ENCODE measurements around the gene RAPGEF1.

Gene RAPGEF1

GRCh38 chr9:131748411-131748955 lies 8.6 kb upstream of the RAPGEF1 start:
- in situ Hi-C loops (cut with MboI; ENCODE audit: low sequenced_read_pairs): loop anchor here (10.0 kb wide), 1 partner anchor 394 kb away; no protein-coding TSS in a partner anchor

GRCh38 chr9:131747352-131747751 lies 7.5 kb upstream of the RAPGEF1 start:
- in situ Hi-C loops (cut with MboI; ENCODE audit: low sequenced_read_pairs): loop anchor here (10.0 kb wide), 1 partner anchor 393 kb away; no protein-coding TSS in a partner anchor

DNA sequence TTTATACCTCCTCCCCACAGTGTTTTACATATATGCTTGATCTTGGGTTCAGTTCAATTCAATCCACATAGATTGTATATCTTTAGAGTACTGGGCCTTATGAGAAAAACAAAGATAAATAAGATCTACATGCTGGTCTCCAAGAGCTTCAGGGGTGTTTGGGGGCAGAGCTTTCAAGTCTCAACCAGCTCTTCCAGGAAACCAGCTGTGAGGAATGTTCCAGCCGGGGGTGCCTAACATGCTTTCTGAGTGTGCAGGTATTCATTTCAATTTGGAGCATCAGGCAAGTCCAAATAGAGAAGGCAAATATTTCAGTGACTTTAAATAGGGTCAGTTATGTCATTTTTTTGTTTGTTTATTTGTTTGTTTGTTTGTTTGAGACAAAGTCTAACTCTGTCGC lies 5.7 kb upstream of the RAPGEF1 start:
- in situ Hi-C loops (cut with MboI; ENCODE audit: low sequenced_read_pairs): loop anchor here (10.0 kb wide), 1 partner anchor 391 kb away; no protein-coding TSS in a partner anchor

- in situ Hi-C loops (cut with MboI; ENCODE audit: low sequenced_read_pairs): loop anchor here (5.0 to 10.0 kb wide), 2 partner anchors 152 to 390 kb away; no protein-coding TSS in a partner anchor
Measured at GRCh38 chr9:131744720-131745201, 4.9 kb upstream of the RAPGEF1 start.

DNA sequence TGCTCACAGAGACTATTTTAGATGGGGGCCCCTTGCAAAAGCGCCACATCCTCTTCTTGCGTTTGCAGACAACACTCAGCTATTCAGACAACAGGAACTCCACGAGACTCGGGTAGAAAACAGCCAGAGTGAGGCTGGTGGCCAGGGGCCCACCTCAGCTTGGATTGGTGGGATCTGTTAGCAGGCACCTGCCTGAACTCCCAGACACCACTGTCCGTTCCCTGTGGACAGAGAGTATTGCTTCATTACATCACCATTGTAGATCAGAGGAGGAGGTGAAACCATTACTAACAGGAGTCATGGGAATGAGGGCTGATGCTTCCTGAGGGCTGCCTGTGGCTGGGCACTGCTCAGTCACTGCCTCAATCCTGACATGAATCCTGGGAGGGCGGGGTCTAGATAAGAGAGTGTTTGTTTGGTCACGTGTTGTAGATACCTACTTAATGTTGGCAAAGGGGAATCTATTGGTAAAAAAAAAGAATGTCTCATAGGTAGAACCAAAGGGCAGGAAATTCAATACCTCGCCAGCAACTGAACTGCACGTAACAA lies 4.4 kb upstream of the RAPGEF1 start:
- in situ Hi-C loops (cut with MboI; ENCODE audit: low sequenced_read_pairs): loop anchor here (5.0 to 10.0 kb wide), 2 partner anchors 152 to 389 kb away; no protein-coding TSS in a partner anchor

- in situ Hi-C loops (cut with MboI; ENCODE audit: low sequenced_read_pairs): loop anchor here (5.0 to 10.0 kb wide), 2 partner anchors 151 to 389 kb away; no protein-coding TSS in a partner anchor
Measured at GRCh38 chr9:131743501-131743900, 3.6 kb upstream of the RAPGEF1 start.

DNA sequence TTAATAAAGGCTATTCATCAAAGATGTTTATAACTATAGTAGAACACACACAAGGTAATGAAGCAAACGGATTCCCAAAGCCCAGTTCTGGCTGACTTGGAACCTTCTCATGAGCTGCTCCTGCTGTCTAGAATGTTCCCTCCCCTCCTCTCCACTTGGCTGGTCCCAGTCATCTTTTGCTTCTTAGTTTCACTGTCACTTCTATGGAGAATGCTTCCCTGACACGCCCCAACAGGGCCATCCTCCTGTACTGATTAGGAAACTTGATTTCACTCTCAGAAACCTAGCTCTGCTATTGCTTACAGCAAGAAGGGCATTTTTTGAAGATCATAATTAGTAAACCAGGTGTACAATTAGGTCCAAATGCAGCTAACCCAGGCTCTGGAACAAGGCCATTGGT lies 3.2 kb upstream of the RAPGEF1 start:
- in situ Hi-C loops (cut with MboI; ENCODE audit: low sequenced_read_pairs): loop anchor here (5.0 to 10.0 kb wide), 2 partner anchors 151 to 388 kb away; no protein-coding TSS in a partner anchor

DNA sequence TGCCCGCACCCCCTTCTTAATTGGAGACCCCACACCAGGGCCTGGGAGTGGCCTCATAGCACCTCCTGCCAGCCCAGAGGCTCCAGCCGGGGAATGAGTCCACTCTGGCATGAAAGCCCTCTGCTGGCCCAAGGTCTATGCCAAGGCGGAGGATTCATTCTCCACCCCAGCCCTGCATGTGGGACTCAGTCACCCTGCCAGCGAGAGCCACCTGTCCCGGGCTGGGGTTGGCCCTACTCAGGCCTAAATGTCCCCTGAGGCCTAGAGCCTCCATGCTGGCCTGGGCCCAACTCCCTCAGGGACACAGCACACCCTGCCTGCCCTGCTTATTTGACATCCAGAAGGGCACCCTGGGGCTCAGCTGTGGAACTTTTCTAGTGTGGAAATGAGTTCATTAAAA lies 1.0 kb upstream of the RAPGEF1 start:
- in situ Hi-C loops (cut with MboI; ENCODE audit: low sequenced_read_pairs): loop anchor here (5.0 to 10.0 kb wide), 2 partner anchors 149 to 386 kb away; no protein-coding TSS in a partner anchor

GRCh38 chr9:131739133-131739958 lies 530 bp downstream of the RAPGEF1 start:
- in situ Hi-C loops (cut with MboI; ENCODE audit: low sequenced_read_pairs): no loop called here

- in situ Hi-C loops (cut with MboI; ENCODE audit: low sequenced_read_pairs): no loop called here
Measured at GRCh38 chr9:131738293-131739132, 1.4 kb downstream of the RAPGEF1 start.

- in situ Hi-C loops (cut with MboI; ENCODE audit: low sequenced_read_pairs): no loop called here
Measured at GRCh38 chr9:131737426-131737825, 2.5 kb downstream of the RAPGEF1 start.

DNA sequence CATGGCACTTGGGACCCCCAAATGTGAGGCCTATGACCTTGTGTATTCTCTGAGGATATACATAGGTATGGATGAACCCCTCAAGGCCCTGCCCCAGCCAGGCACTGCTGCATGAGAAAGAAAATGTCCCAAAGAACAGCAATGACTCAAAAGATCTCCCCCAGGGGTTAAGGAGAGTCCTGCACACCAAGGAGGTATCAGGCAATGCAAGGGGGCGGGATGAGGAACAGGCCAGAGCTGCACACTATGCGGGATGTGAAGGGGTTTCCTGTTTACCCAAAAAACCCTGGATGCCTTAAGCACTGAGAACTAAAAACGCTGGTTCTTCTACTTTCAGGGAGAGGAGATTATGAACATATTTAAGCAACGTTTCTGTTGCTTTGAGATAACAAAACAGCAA lies 3.4 kb downstream of the RAPGEF1 start:
- in situ Hi-C loops (cut with MboI; ENCODE audit: low sequenced_read_pairs): no loop called here

- in situ Hi-C loops (cut with MboI; ENCODE audit: low sequenced_read_pairs): no loop called here
Measured at GRCh38 chr9:131735238-131736128, 4.4 kb downstream of the RAPGEF1 start.

GRCh38 chr9:131734781-131735180 lies 5.1 kb downstream of the RAPGEF1 start:
- in situ Hi-C loops (cut with MboI; ENCODE audit: low sequenced_read_pairs): no loop called here

- in situ Hi-C loops (cut with MboI; ENCODE audit: low sequenced_read_pairs): no loop called here
Measured at GRCh38 chr9:131734165-131734610, 5.7 kb downstream of the RAPGEF1 start.

DNA sequence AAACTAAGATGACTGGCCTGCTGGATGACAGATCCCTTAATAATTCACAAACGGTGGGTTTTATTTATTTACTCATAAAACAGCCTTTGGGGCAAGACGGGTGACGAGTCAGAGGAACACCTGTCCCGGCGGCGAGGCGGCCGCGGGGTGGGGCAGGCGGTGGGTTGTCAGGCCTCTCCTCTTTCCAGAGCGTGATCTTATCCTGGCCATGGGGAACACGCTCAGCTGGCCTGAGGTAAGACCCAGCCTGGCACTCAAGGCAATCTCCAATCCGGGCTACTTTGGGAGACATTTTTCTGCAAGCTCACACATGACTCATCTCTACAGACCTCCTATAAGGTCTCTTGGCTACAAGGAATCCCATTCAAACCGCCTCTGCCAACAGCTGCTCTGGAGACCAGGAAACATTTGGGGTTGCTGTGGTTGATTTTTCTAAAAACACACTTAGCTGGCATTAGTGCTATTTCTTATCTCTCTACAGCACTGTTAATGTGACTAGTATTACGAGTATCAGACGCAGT lies 6.3 kb downstream of the RAPGEF1 start:
- in situ Hi-C loops (cut with MboI; ENCODE audit: low sequenced_read_pairs): no loop called here

DNA sequence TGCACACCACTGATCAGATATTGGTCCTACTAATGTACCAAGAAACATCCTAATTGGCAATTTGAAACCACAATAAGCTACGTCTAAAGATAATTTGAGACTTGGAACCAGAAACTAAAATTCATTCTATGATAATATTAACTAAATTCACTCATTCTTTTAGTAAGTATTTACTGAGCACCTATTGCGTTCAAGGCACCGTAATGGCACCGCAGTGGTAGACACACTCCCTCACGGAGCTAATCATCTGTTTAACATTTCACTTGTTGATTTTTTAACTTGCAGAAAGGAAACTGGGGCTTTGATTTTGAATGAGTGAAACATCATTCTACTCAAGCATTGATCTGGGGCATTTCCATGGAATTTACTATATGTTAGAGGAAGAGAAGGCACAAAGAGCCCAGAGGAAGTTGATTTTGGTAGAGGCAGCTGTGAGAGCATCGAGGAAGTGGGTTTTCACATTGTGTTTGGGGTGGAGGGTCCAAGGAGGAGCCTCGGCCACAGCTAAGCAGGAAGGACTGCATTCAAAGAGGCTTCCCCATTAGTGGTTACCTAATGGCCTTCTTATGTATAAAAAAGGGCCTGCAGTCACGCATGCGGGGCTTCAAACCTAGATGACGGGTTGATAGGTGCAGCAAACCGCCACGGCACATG lies 7.1 kb downstream of the RAPGEF1 start:
- in situ Hi-C loops (cut with MboI; ENCODE audit: low sequenced_read_pairs): no loop called here

DNA sequence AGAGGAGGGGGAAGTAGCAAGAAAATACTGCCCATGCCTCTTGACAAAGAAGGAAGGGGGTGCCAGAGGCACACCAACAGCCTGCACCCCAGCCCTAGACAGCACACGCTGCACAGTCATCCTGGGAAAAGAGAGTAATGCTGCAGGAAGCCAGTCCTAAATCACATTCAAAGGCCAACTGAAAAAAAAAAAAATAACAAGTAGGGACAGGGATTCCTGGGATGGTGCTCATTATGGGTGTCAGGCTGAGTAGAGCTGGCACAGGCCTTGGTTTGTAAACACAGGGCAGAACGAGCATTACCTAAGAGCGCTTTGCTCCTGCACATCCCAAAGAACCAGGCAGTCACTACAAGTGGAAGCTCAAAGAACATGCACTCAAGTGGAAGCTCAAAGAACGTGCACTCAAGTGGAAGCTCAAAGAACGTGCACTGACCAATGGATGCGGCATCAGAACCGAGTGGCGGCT lies 7.8 kb downstream of the RAPGEF1 start:
- in situ Hi-C loops (cut with MboI; ENCODE audit: low sequenced_read_pairs): no loop called here

GRCh38 chr9:131731644-131732043 lies 8.2 kb downstream of the RAPGEF1 start:
- in situ Hi-C loops (cut with MboI; ENCODE audit: low sequenced_read_pairs): no loop called here

All from HL-60/S4 (cell line).